Keratinocyte (primary cell): ENCODE results near the gene ZBP1.

ENCODE experiments used
- EZH2 ChIP-seq: IDR thresholded peaks from one replicate; pipeline ENCODE4 v1.6.1; 2012; ENCODE audit warnings: inconsistent platforms, mild to moderate bottlenecking, low read length, moderate library complexity
- TF ChIP-seq, protein P1 (sequence below), 3 experiments: IDR thresholded peaks in 1 of 3; conservative IDR thresholded peaks in 1 of 3; optimal IDR thresholded peaks in 1 of 3; 2 replicates in 2 of 3; 3 replicates in 1 of 3; pipeline versions ENCODE3 to v1.5.1; 2011; ENCODE audit warnings: low read length in 3 of 3, mild to moderate bottlenecking in 3 of 3, moderate library complexity in 2 of 3, control low read depth in 1 of 3, inconsistent platforms in 1 of 3; ENCODE audit not compliant: insufficient read depth in 2 of 3; ENCODE audit errors: extremely low read depth in 1 of 3

DNA sequence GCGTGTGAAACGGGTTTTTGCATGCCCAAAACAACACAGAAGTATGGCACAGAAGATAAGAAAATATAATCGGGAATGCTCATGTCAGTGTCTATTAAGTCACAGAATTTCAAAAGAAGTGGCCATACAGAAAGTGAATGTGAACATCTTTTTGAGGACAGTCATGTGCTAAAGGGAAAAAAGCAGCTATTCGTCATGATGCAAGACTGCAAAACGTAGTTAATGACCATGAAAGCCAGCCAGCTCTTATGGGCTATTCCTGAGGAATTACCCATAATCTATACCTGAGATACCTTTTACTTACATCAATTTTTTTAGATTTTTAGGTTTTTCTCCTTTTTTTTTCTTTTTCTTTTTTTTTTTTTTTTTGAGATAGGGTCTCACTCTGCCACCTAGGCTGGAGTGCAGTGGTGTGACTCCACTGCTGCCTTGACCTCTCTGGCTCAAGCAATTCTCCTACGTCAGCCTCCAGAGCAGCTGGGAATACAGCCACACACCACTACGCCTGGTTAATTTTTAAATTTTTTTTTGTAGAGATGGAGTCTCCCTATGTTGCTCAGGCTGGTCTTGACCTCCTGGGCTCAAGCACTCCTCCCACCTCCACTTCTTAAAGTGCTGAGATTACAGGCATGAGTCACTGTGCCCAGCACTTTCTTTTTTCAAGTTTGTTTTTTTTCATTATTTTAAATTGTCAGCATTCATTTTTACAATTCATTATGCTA, 18.1 kb upstream of the ZBP1 start:
- TF ChIP-seq, protein P1, sequence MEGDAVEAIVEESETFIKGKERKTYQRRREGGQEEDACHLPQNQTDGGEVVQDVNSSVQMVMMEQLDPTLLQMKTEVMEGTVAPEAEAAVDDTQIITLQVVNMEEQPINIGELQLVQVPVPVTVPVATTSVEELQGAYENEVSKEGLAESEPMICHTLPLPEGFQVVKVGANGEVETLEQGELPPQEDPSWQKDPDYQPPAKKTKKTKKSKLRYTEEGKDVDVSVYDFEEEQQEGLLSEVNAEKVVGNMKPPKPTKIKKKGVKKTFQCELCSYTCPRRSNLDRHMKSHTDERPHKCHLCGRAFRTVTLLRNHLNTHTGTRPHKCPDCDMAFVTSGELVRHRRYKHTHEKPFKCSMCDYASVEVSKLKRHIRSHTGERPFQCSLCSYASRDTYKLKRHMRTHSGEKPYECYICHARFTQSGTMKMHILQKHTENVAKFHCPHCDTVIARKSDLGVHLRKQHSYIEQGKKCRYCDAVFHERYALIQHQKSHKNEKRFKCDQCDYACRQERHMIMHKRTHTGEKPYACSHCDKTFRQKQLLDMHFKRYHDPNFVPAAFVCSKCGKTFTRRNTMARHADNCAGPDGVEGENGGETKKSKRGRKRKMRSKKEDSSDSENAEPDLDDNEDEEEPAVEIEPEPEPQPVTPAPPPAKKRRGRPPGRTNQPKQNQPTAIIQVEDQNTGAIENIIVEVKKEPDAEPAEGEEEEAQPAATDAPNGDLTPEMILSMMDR (optimal IDR thresholded peaks at IDR 0.05 in 1 of 3, IDR thresholded peaks at IDR 0.05 in 1 of 3, conservative IDR thresholded peaks at IDR 0.05 in 1 of 3; ENCODE audit: extremely low read depth in 1 of 3, insufficient read depth in 2 of 3, low read length in 3 of 3) = no peak
- no peak for TF ChIP-seq EZH2
